PC-3 (cell line): ENCODE data around the gene CNN3. TPM values are rescaled to one million over a fixed set of nuclear protein-coding genes. Genes with fewer than 3 reads are reported as not detected.

ENCODE experiments used
- ATAC-seq: fragments of 200-7000 bp; cut with Tn5 transposase; 2 replicates; pipeline ENCODE4 v1.9.1; 2020; ENCODE audit warnings: mild to moderate bottlenecking, moderate library complexity
- BruUV-seq: library from RNA; stranded (reverse); fragments of 400-500 nt; replicated peaks from 2 replicates; lab custom pipeline; 2021; lab: Mats Ljungman, UMichigan
- CTCF ChIA-PET: fragments of 300-600 bp; sonication (Branson Sonifier 250); formaldehyde crosslinking; loops from one replicate; lab custom pipeline; 2022; ENCODE audit warnings: antibody characterized with exemption; lab: Charles Lee
- POLR2A ChIA-PET: fragments of 300-600 bp; sonication (Branson Sonifier 250); formaldehyde crosslinking; loops from one replicate; lab custom pipeline; 2022; ENCODE audit warnings: antibody characterized with exemption; ENCODE audit not compliant: unreplicated experiment; lab: Charles Lee
- DNase-seq: peaks from one replicate; pipeline ENCODE4 v3.0.0-alpha.2; 2015
- H2AFZ ChIP-seq: fragments of 300-600 bp; sonication (generic); 2 replicates; pipeline ENCODE4 v1.6.0; 2016; ENCODE audit warnings: antibody characterized with exemption, low read length
- H3F3A ChIP-seq: fragments of 300-600 bp; sonication (generic); one replicate; pipeline ENCODE4 v1.6.0; 2017; ENCODE audit warnings: antibody characterized with exemption, low read length, control low read depth, mild to moderate bottlenecking; ENCODE audit not compliant: unreplicated experiment
- H3K27ac ChIP-seq: fragments of 300-600 bp; sonication (generic); 2 replicates; pipeline ENCODE4 v1.5.1; 2016; ENCODE audit warnings: mild to moderate bottlenecking, low read length
- H3K27me3 ChIP-seq: fragments of 300-600 bp; sonication (generic); 2 replicates; pipeline ENCODE4 v1.6.1; 2016; ENCODE audit warnings: low read length, mixed read lengths
- H3K36me3 ChIP-seq: fragments of 300-600 bp; sonication (generic); 2 replicates; pipeline ENCODE4 v1.6.1; 2016; ENCODE audit warnings: low read depth, mixed run types, low read length, mixed read lengths
- H3K4me1 ChIP-seq: fragments of 300-600 bp; sonication (generic); 2 replicates; pipeline ENCODE4 v1.5.1; 2016; ENCODE audit warnings: low read length; ENCODE audit not compliant: insufficient read depth
- H3K4me2 ChIP-seq: fragments of 300-600 bp; sonication (generic); 2 replicates; pipeline ENCODE4 v1.6.0; 2016; ENCODE audit warnings: low read length
- H3K4me3 ChIP-seq: fragments of 300-600 bp; sonication (generic); 2 replicates; pipeline ENCODE4 v1.5.1; 2016; ENCODE audit warnings: mild to moderate bottlenecking, low read length, mixed read lengths
- H3K79me2 ChIP-seq: fragments of 300-600 bp; sonication (generic); 2 replicates; pipeline ENCODE4 v1.6.1; 2017; ENCODE audit warnings: low read length, mixed read lengths
- H3K9ac ChIP-seq: fragments of 300-600 bp; sonication (generic); 2 replicates; pipeline ENCODE4 v1.6.0; 2016; ENCODE audit warnings: mild to moderate bottlenecking, low read length
- H3K9me2 ChIP-seq: fragments of 300-600 bp; sonication (generic); replicated peaks from 2 replicates; pipeline ENCODE4 v1.6.1; 2016; ENCODE audit warnings: mixed run types, low read length, mixed read lengths
- H3K9me3 ChIP-seq: fragments of 300-600 bp; sonication (generic); 2 replicates; pipeline ENCODE4 v1.6.1; 2016; ENCODE audit warnings: low read length, mixed read lengths
- H4K20me1 ChIP-seq: fragments of 300-600 bp; sonication (generic); 2 replicates; pipeline ENCODE4 v1.6.1; 2016; ENCODE audit warnings: low read length, mixed read lengths
- CTCF ChIP-seq: fragments of 300-600 bp; sonication (generic); conservative IDR thresholded peaks from 2 replicates; pipeline ENCODE4 v1.5.1; 2017; ENCODE audit warnings: antibody characterized with exemption, low read depth, mild to moderate bottlenecking, low read length
- EZH2 ChIP-seq: fragments of 300-600 bp; sonication (generic); IDR thresholded peaks from one replicate; pipeline ENCODE4 v1.6.1; 2017; ENCODE audit warnings: antibody characterized with exemption, mild to moderate bottlenecking, low read length; ENCODE audit not compliant: unreplicated experiment
- EZH2phosphoT487 ChIP-seq: fragments of 300-600 bp; sonication (generic); IDR thresholded peaks from 2 replicates; pipeline ENCODE4 v1.6.1; 2018; ENCODE audit warnings: mild to moderate bottlenecking, antibody characterized with exemption, low read length, borderline replicate concordance
- intact Hi-C: fragments of 100-400 bp; cut with micrococcal nuclease; formaldehyde crosslinking; loops from 2 replicates; pipeline ENCODE4 v1.9.0; 2023
- total RNA-seq: library from RNA; depleted of rRNA; stranded (reverse); fragments of >200 nt; gene quantifications from 2 replicates; pipeline ENCODE4 v1.2.3, GENCODE V29; 2014

The CNN3 gene
- total RNA-seq, 1 experiment from 2014 or later: 323 TPM

- no peaks in the 10 kb centered on the region for H3K36me3 ChIP-seq
- no peaks in the 10 kb centered on the region for H3F3A ChIP-seq
- BruUV-seq: no TSS peak
- H2AFZ ChIP-seq: peak overlapping the region; percentile 44
- H3K4me2 ChIP-seq: no peak overlapping the region
- H3K9ac ChIP-seq: no peak overlapping the region
- TF ChIP-seq CTCF: no peak
- TF ChIP-seq EZH2: no peak
- no peak for TF ChIP-seq EZH2phosphoT487
- no peaks in the 10 kb centered on the region for H3K9me3 ChIP-seq
- intact Hi-C loops: no loop called here
- H3K27me3 ChIP-seq: no peaks in the 10 kb centered on the region
- H3K79me2 ChIP-seq: no peaks in the 10 kb centered on the region
- CTCF ChIA-PET: no interaction called here
- POLR2A ChIA-PET: no interaction called here
- H3K4me3 ChIP-seq: no peak overlapping the region
- DNase-seq (no peak), ATAC-seq (no peak)
- no peaks in the 10 kb centered on the region for H4K20me1 ChIP-seq
- peaks cover 13% of the 10 kb centered on the region for H3K4me1 ChIP-seq
- no peak overlapping the region for H3K27ac ChIP-seq
- H3K9me2 ChIP-seq: no peaks in the 10 kb centered on the region
Observed at GRCh38 chr1:94884507-94884906, 42.4 kb downstream of the CNN3 start.

DNA sequence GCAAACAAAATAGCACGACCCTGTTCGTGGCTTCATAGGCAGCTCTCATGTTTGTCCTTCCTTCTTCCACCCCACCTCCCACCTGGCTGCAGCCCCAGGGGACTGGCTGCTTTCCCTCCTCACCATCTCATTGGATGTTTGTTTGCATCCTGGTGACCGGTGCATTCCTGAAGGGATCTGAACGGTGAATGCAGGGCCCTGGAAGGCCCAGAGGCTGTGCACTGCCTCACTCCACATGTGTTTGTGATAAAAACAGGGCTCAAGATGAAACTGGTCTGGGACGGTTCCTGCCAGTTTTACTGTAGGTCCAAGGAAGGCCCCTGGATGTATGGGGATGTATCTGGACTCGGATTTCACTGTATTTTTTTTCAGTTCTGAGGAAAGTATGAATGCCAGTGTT, 42.8 kb downstream of the CNN3 start:
- CTCF ChIA-PET: no interaction called here
- no peak overlapping the region for H3K9ac ChIP-seq
- BruUV-seq: no TSS peak
- intact Hi-C loops: no loop called here
- no peaks in the 10 kb centered on the region for H3K9me2 ChIP-seq
- H3K27me3 ChIP-seq: no peaks in the 10 kb centered on the region
- H3K4me2 ChIP-seq: peak overlapping the region; percentile 53; the same call in 1 of the 2 replicates
- no peaks in the 10 kb centered on the region for H3K9me3 ChIP-seq
- H3F3A ChIP-seq: no peaks in the 10 kb centered on the region
- TF ChIP-seq EZH2phosphoT487 (no peak), EZH2 (no peak), CTCF (no peak)
- no peak overlapping the region for H3K4me3 ChIP-seq
- no peaks in the 10 kb centered on the region for H4K20me1 ChIP-seq
- POLR2A ChIA-PET: no interaction called here
- H3K79me2 ChIP-seq: no peaks in the 10 kb centered on the region
- H3K27ac ChIP-seq: no peak overlapping the region
- H3K36me3 ChIP-seq: no peaks in the 10 kb centered on the region
- H2AFZ ChIP-seq: peak overlapping the region; percentile 44
- DNase-seq (peak; percentile 57), ATAC-seq (peak; percentile 67)
- H3K4me1 ChIP-seq: peaks cover 13% of the 10 kb centered on the region

GRCh38 chr1:94883691-94884090, 43.2 kb downstream of the CNN3 start:
- POLR2A ChIA-PET: no interaction called here
- no peaks in the 10 kb centered on the region for H3K9me3 ChIP-seq
- no peaks in the 10 kb centered on the region for H3K79me2 ChIP-seq
- H3K36me3 ChIP-seq: no peaks in the 10 kb centered on the region
- ATAC-seq (no peak), DNase-seq (no peak)
- TF ChIP-seq EZH2phosphoT487 (no peak), EZH2 (no peak), CTCF (no peak)
- H3K4me2 ChIP-seq: peak overlapping the region; percentile 53
- BruUV-seq: no TSS peak
- H3K4me1 ChIP-seq: peaks cover 13% of the 10 kb centered on the region
- no peaks in the 10 kb centered on the region for H3K27me3 ChIP-seq
- no peaks in the 10 kb centered on the region for H3F3A ChIP-seq
- H3K4me3 ChIP-seq: no peak overlapping the region
- H3K9ac ChIP-seq: no peak overlapping the region
- no peaks in the 10 kb centered on the region for H4K20me1 ChIP-seq
- peak overlapping the region; percentile 44; the same call in 1 of the 2 replicates for H2AFZ ChIP-seq
- no peak overlapping the region for H3K27ac ChIP-seq
- intact Hi-C loops: no loop called here
- CTCF ChIA-PET: no interaction called here
- no peaks in the 10 kb centered on the region for H3K9me2 ChIP-seq
